Measurements from ENCODE around the gene ZNF226.
"Not testable (repeated sequence)": the region's sequence is repeated elsewhere in the genome, so short reads cannot be mapped to it uniquely, and the experiment has no call there.

Gene ZNF226

GRCh38 chr19:44207126-44207803 is 42.4 kb downstream of the ZNF226 start:
- Histone ChIP-seq H3K4me1 (ENCODE audit: control insufficient read depth, insufficient read depth, low read length) (no peaks in the 10 kb centered on the region), H3K9me3 (ENCODE audit: control insufficient read depth in 2 of 2, low read length in 2 of 2) (peaks cover 0 to 2% of the 10 kb centered on the region in 2 donors), H3K27ac (ENCODE audit: low read length) (peak overlapping the region; percentile 94), H3K9ac (ENCODE audit: low read length in 2 of 2) (peak overlapping the region; percentile 76 to 95), H3K36me3 (ENCODE audit: control insufficient read depth in 2 of 2, insufficient read depth in 2 of 2, low read length in 2 of 2) (no peaks in the 10 kb centered on the region), H3K4me3 (ENCODE audit: low read length in 2 of 2) (peak overlapping the region; percentile 73 to 95), H3K27me3 (ENCODE audit: control insufficient read depth in 1 of 2, insufficient read depth in 2 of 2, low read length in 2 of 2) (no peaks in the 10 kb centered on the region)

GRCh38 chr19:44212250-44212865 is 47.5 kb downstream of the ZNF226 start, which contains the start of gene ZNF227:
Gene ZNF227 (plus strand): TSS chr19:44212532. CDS start chr19:44217793, 5,261 bp downstream.
- peak within 1 kb of the TSS; percentile 94 to 96 for H3K4me3 ChIP-seq (ENCODE audit: low read length in 2 of 2)
- H3K9ac ChIP-seq (ENCODE audit: low read length in 2 of 2): peak within 1 kb of the TSS; percentile 94
- H3K4me1 ChIP-seq (ENCODE audit: control insufficient read depth, insufficient read depth, low read length): peaks cover 4% of the 10 kb centered on the region
- H3K36me3 ChIP-seq (ENCODE audit: control insufficient read depth in 2 of 2, insufficient read depth in 2 of 2, low read length in 2 of 2): peaks cover 5 to 10% of the 10 kb centered on the region in 2 donors
- no peaks in the 10 kb centered on the region for H3K9me3 ChIP-seq (ENCODE audit: control insufficient read depth in 2 of 2, low read length in 2 of 2)
- H3K27ac ChIP-seq (ENCODE audit: low read length): peak within 1 kb of the TSS; percentile 83
- no peaks in the 10 kb centered on the region for H3K27me3 ChIP-seq (ENCODE audit: control insufficient read depth in 1 of 2, insufficient read depth in 2 of 2, low read length in 2 of 2)

- peaks cover 4% of the 10 kb centered on the region for H3K4me1 ChIP-seq (ENCODE audit: control insufficient read depth, insufficient read depth, low read length)
- H3K9ac ChIP-seq (ENCODE audit: low read length in 2 of 2): peak overlapping the region; percentile 94
- H3K27me3 ChIP-seq (ENCODE audit: control insufficient read depth in 1 of 2, insufficient read depth in 2 of 2, low read length in 2 of 2): no peaks in the 10 kb centered on the region
- H3K27ac ChIP-seq (ENCODE audit: low read length): peak overlapping the region; percentile 83
- H3K4me3 ChIP-seq (ENCODE audit: low read length in 2 of 2): peak overlapping the region; percentile 94 to 96
- no peaks in the 10 kb centered on the region for H3K9me3 ChIP-seq (ENCODE audit: control insufficient read depth in 2 of 2, low read length in 2 of 2)
- peaks cover 8 to 15% of the 10 kb centered on the region in 2 donors for H3K36me3 ChIP-seq (ENCODE audit: control insufficient read depth in 2 of 2, insufficient read depth in 2 of 2, low read length in 2 of 2)
These were observed 48.0 kb downstream of the ZNF226 start for GRCh38 chr19:44212866-44213346.

DNA sequence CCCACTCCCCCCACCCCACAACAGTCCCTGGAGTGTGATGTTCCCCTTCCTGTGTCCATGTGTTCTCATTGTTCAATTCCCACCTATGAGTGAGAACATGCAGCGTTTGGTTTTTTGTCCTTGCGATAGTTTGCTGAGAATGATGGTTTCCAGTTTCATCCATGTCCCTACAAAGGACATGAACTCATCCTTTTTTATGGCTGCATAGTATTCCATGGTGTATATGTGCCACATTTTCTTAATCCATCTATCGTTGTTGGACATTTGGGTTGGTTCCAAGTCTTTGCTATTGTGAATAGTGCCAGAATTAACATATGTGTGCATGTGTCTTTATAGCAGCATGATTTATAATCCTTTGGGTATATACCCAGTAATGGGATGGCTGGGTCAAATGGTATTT is 55.0 kb downstream of the ZNF226 start:
- H3K4me1 ChIP-seq (ENCODE audit: control insufficient read depth, insufficient read depth, low read length); H3K27me3 ChIP-seq (ENCODE audit: control insufficient read depth in 1 of 2, insufficient read depth in 2 of 2, low read length in 2 of 2); H3K9ac ChIP-seq (ENCODE audit: low read length in 2 of 2); H3K4me3 ChIP-seq (ENCODE audit: low read length in 2 of 2); H3K9me3 ChIP-seq (ENCODE audit: control insufficient read depth in 2 of 2, low read length in 2 of 2); H3K27ac ChIP-seq (ENCODE audit: low read length): not testable (repeated sequence)
- peaks cover 11 to 26% of the 10 kb centered on the region in 2 donors for H3K36me3 ChIP-seq (ENCODE audit: control insufficient read depth in 2 of 2, insufficient read depth in 2 of 2, low read length in 2 of 2)

DNA sequence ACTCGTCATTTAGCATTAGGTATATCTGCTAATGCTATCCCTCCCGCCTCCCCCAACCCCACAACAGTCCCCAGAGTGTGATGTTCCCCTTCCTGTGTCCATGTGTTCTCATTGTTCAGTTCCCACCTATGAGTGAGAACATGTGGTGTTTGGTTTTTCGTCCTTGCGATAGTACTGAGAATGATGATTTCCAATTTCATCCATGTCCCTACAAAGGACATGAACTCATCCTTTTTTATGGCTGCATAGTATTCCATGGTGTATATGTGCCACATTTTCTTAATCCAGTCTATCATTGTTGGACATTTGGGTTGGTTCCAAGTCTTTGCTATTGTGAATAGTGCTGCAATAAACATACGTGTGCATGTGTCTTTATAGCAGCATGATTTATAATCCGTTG is 55.9 kb downstream of the ZNF226 start:
- H3K9me3 ChIP-seq (ENCODE audit: control insufficient read depth in 2 of 2, low read length in 2 of 2); H3K4me3 ChIP-seq (ENCODE audit: low read length in 2 of 2); H3K27ac ChIP-seq (ENCODE audit: low read length); H3K9ac ChIP-seq (ENCODE audit: low read length in 2 of 2); H3K4me1 ChIP-seq (ENCODE audit: control insufficient read depth, insufficient read depth, low read length); H3K27me3 ChIP-seq (ENCODE audit: control insufficient read depth in 1 of 2, insufficient read depth in 2 of 2, low read length in 2 of 2): not testable (repeated sequence)
- H3K36me3 ChIP-seq (ENCODE audit: control insufficient read depth in 2 of 2, insufficient read depth in 2 of 2, low read length in 2 of 2): peaks cover 11 to 26% of the 10 kb centered on the region in 2 donors

GRCh38 chr19:44221291-44221690 is 56.4 kb downstream of the ZNF226 start:
- H3K27me3 ChIP-seq (ENCODE audit: control insufficient read depth in 1 of 2, insufficient read depth in 2 of 2, low read length in 2 of 2); H3K4me3 ChIP-seq (ENCODE audit: low read length in 2 of 2); H3K9me3 ChIP-seq (ENCODE audit: control insufficient read depth in 2 of 2, low read length in 2 of 2); H3K4me1 ChIP-seq (ENCODE audit: control insufficient read depth, insufficient read depth, low read length); H3K27ac ChIP-seq (ENCODE audit: low read length); H3K9ac ChIP-seq (ENCODE audit: low read length in 2 of 2): not testable (repeated sequence)
- peaks cover 11 to 26% of the 10 kb centered on the region in 2 donors for H3K36me3 ChIP-seq (ENCODE audit: control insufficient read depth in 2 of 2, insufficient read depth in 2 of 2, low read length in 2 of 2)
